Sigmoid colon (tissue), 4 donors: ENCODE measurements around the gene AIG1.

Source experiments
- CTCF ChIP-seq, 4 experiments: fragments of 450-650 bp in 3 of 4; fragments of 200-600 bp in 1 of 4; IDR thresholded peaks; one replicate each; pipeline ENCODE4 v1.5.1; 2016 to 2019; ENCODE audit warnings: antibody characterized with exemption in 4 of 4, mild to moderate bottlenecking in 3 of 4, moderate library complexity in 2 of 4
- EP300 ChIP-seq, 4 donors: sonication (generic); formaldehyde crosslinking; IDR thresholded peaks; one replicate each; pipeline ENCODE4 v1.6.1; 2017; ENCODE audit warnings: antibody characterized with exemption in 4 of 4

- no peak for TF ChIP-seq CTCF (IDR thresholded peaks at IDR 0.05)
- no peak for TF ChIP-seq EP300 (IDR thresholded peaks at IDR 0.05)
These were observed 127.6 kb downstream of the AIG1 start for GRCh38 chr6:143188292-143188691.
